Upper lobe of left lung (tissue), 4 donors: ENCODE measurements around the gene GSTM2.

ENCODE experiments used
- CTCF ChIP-seq, 6 experiments: fragments of 450-650 bp in 4 of 6; fragments of 200-600 bp in 2 of 6; sonication (generic) in 2 of 6; IDR thresholded peaks; one replicate each; pipeline ENCODE4 v1.5.1; 2016 to 2019; ENCODE audit warnings: antibody characterized with exemption in 6 of 6
- POLR2A ChIP-seq, 4 donors: fragments of 450-650 bp; IDR thresholded peaks; one replicate each; pipeline ENCODE4 v1.5.1; 2016 to 2017; ENCODE audit warnings: antibody characterized with exemption in 4 of 4, mild to moderate bottlenecking in 2 of 4
- POLR2AphosphoS5 ChIP-seq, 2 donors: sonication (generic); formaldehyde crosslinking; IDR thresholded peaks; one replicate each; pipeline ENCODE4 v1.5.1; 2017; ENCODE audit warnings: antibody characterized with exemption in 2 of 2

DNA sequence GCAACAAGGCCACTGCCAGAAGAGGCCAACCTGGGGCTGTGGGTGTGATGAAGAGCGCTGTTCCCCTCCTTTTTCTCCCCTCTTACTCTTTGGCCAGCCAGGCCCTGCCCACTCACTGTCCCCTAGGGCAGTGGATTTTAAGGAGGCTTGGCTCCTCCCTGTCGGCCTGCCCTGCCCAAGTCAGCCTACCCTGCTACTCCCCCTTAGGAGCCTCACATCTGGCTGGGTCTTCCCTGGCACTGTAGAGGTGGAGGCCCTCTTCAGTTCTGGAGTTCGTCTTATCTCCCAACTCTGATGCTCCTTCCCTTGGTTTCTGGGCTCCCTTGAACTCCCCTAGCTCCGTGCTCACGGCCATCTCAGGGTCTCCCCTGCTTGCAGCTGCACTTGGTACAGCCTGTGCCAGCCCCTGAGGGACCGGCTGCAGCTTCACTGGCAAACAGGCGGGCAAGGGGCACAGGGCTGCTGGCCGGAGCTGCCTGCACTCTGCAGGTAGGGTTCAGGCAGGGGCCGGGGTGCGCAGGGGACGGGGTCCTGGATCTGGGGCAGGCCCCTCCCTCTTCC, 44.2 kb upstream of the GSTM2 start:
- TF ChIP-seq POLR2AphosphoS5 (IDR thresholded peaks at IDR 0.05) (no peak), POLR2A (IDR thresholded peaks at IDR 0.05) (no peak), CTCF (IDR thresholded peaks at IDR 0.05) (no peak)
